ENCODE measurements around the gene NGEF.

NGEF gene

GRCh38 chr2:232925821-232926156, 87.3 kb downstream of the NGEF start:
- H3K4me2 ChIP-seq (ENCODE audit: low read length): no peak overlapping the region
- TF ChIP-seq CTCF (IDR thresholded peaks at IDR 0.05; ENCODE audit: low read length): no peak
- TF ChIP-seq EZH2 (IDR thresholded peaks at IDR 0.05; ENCODE audit: borderline replicate concordance, low read length): no peak
- no peak overlapping the region for H3K27ac ChIP-seq (ENCODE audit: low read depth, low read length, poor library complexity, severe bottlenecking)
- no peak overlapping the region for H3K9ac ChIP-seq (ENCODE audit: low read length)
- H3K27me3 ChIP-seq (ENCODE audit: insufficient read depth, low read length): no peaks in the 10 kb centered on the region; the same call in 1 of the 2 replicates
- no peaks in the 10 kb centered on the region for H3K9me3 ChIP-seq (ENCODE audit: low read length)
- no peaks in the 10 kb centered on the region for H3K36me3 ChIP-seq (ENCODE audit: insufficient read depth, low read length)
- no peaks in the 10 kb centered on the region for H3K4me1 ChIP-seq (ENCODE audit: insufficient read depth, low read length, severe bottlenecking)
- H2AFZ ChIP-seq (ENCODE audit: low read length): no peak overlapping the region
- H4K20me1 ChIP-seq (ENCODE audit: insufficient read depth, low read length): no peaks in the 10 kb centered on the region
- no peaks in the 10 kb centered on the region for H3K9me2 ChIP-seq (ENCODE audit: low read depth, low read length)
- H3K79me2 ChIP-seq (ENCODE audit: insufficient read depth, low read length): no peaks in the 10 kb centered on the region
- H3K4me3 ChIP-seq (ENCODE audit: low read depth, low read length, poor library complexity, severe bottlenecking): no peak overlapping the region
- H3F3A ChIP-seq (ENCODE audit: insufficient read depth, low read length): no peaks in the 10 kb centered on the region

GRCh38 chr2:232925153-232925820, 87.8 kb downstream of the NGEF start:
- H3K4me2 ChIP-seq (ENCODE audit: low read length): no peak overlapping the region
- TF ChIP-seq EZH2 (IDR thresholded peaks at IDR 0.05; ENCODE audit: borderline replicate concordance, low read length) (no peak), CTCF (IDR thresholded peaks at IDR 0.05; ENCODE audit: low read length) (no peak)

GRCh38 chr2:232924433-232924832, 88.6 kb downstream of the NGEF start:
- no peaks in the 10 kb centered on the region; the same call in 1 of the 2 replicates for H3K27me3 ChIP-seq (ENCODE audit: insufficient read depth, low read length)

More at GRCh38 chr2:232925153-232925820, 87.8 kb downstream of the NGEF start:
- H2AFZ ChIP-seq (ENCODE audit: low read length): no peak overlapping the region
- no peaks in the 10 kb centered on the region for H3K79me2 ChIP-seq (ENCODE audit: insufficient read depth, low read length)
- H3K27ac ChIP-seq (ENCODE audit: low read depth, low read length, poor library complexity, severe bottlenecking): no peak overlapping the region
- H3K9me2 ChIP-seq (ENCODE audit: low read depth, low read length): no peaks in the 10 kb centered on the region
- H3K27me3 ChIP-seq (ENCODE audit: insufficient read depth, low read length): no peaks in the 10 kb centered on the region; the same call in 1 of the 2 replicates
- no peak overlapping the region for H3K4me3 ChIP-seq (ENCODE audit: low read depth, low read length, poor library complexity, severe bottlenecking)
- no peaks in the 10 kb centered on the region for H3K36me3 ChIP-seq (ENCODE audit: insufficient read depth, low read length)
- H4K20me1 ChIP-seq (ENCODE audit: insufficient read depth, low read length): no peaks in the 10 kb centered on the region
- H3F3A ChIP-seq (ENCODE audit: insufficient read depth, low read length): no peaks in the 10 kb centered on the region
- no peaks in the 10 kb centered on the region for H3K9me3 ChIP-seq (ENCODE audit: low read length)
- no peak overlapping the region for H3K9ac ChIP-seq (ENCODE audit: low read length)
- H3K4me1 ChIP-seq (ENCODE audit: insufficient read depth, low read length, severe bottlenecking): no peaks in the 10 kb centered on the region

More at GRCh38 chr2:232924433-232924832, 88.6 kb downstream of the NGEF start:
- H3K27ac ChIP-seq (ENCODE audit: low read depth, low read length, poor library complexity, severe bottlenecking): no peak overlapping the region
- no peaks in the 10 kb centered on the region for H3K4me1 ChIP-seq (ENCODE audit: insufficient read depth, low read length, severe bottlenecking)
- H3F3A ChIP-seq (ENCODE audit: insufficient read depth, low read length): no peaks in the 10 kb centered on the region
- no peak for TF ChIP-seq CTCF (IDR thresholded peaks at IDR 0.05; ENCODE audit: low read length)
- TF ChIP-seq EZH2 (IDR thresholded peaks at IDR 0.05; ENCODE audit: borderline replicate concordance, low read length): no peak
- no peaks in the 10 kb centered on the region for H3K9me2 ChIP-seq (ENCODE audit: low read depth, low read length)
- no peak overlapping the region for H3K9ac ChIP-seq (ENCODE audit: low read length)
- H3K9me3 ChIP-seq (ENCODE audit: low read length): no peaks in the 10 kb centered on the region
- H3K36me3 ChIP-seq (ENCODE audit: insufficient read depth, low read length): no peaks in the 10 kb centered on the region
- H4K20me1 ChIP-seq (ENCODE audit: insufficient read depth, low read length): no peaks in the 10 kb centered on the region
- no peaks in the 10 kb centered on the region for H3K79me2 ChIP-seq (ENCODE audit: insufficient read depth, low read length)
- H2AFZ ChIP-seq (ENCODE audit: low read length): no peak overlapping the region
- H3K4me2 ChIP-seq (ENCODE audit: low read length): no peak overlapping the region
- H3K4me3 ChIP-seq (ENCODE audit: low read depth, low read length, poor library complexity, severe bottlenecking): no peak overlapping the region

All from OCI-LY1 (cell line).